Mesodermal cell (in vitro differentiated cells): ENCODE data around the gene SELENON.

Experiments used
- H3K27ac ChIP-seq: 2 replicates; pipeline ENCODE4 v1.7.0; 2013; ENCODE audit warnings: mild to moderate bottlenecking, low read depth, low read length, moderate library complexity; ENCODE audit not compliant: severe bottlenecking
- H3K36me3 ChIP-seq: 2 replicates; pipeline ENCODE4 v1.7.1; 2013; ENCODE audit warnings: mild to moderate bottlenecking, low read length, moderate library complexity; ENCODE audit not compliant: control insufficient read depth, insufficient read depth
- H3K4me1 ChIP-seq: one replicate; pipeline ENCODE4 v1.7.1; 2013; ENCODE audit warnings: mild to moderate bottlenecking, low read length; ENCODE audit not compliant: insufficient read depth, control insufficient read depth, poor library complexity, severe bottlenecking
- H3K4me3 ChIP-seq: 2 replicates; pipeline ENCODE4 v1.7.0; 2013; ENCODE audit warnings: low read length, control low read depth, mild to moderate bottlenecking; ENCODE audit not compliant: insufficient read depth, poor library complexity, severe bottlenecking; ENCODE audit errors: extremely low read depth
- H3K9me3 ChIP-seq: 2 replicates; pipeline ENCODE4 v1.7.1; 2013; ENCODE audit warnings: mild to moderate bottlenecking, low read length, moderate library complexity; ENCODE audit not compliant: control insufficient read depth
- WGBS, 2 experiments: methylation state at CpG; one replicate each; pipeline ENCODE4 v1.1.5; 2013; ENCODE audit warnings: missing lambda C conversion rate in 2 of 2; ENCODE audit not compliant: insufficient coverage in 2 of 2; 5-methylcytosine and 5-hydroxymethylcytosine counted together

Gene SELENON

DNA sequence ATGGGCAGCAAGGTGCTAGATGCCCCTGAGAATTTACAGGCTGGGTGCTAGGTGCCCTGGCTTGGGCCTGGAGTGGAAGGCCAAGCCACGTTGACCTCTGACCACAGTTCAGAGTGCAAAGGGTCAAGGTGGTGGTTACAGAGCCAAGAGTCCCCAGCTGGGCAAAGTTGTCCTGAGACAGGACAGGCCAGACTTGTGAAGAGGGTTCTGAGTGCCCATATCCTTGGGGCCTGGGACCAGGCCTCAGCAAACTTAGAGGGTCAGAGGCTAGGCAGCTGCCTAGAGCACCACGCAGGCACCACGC lies 18.9 kb upstream of the SELENON start:
- Histone ChIP-seq H3K36me3 (no peaks in the 10 kb centered on the region), H3K27ac (no peak overlapping the region), H3K4me1 (no peaks in the 10 kb centered on the region), H3K4me3 (no peak overlapping the region), H3K9me3 (no peaks in the 10 kb centered on the region)
- 87 to 100% methylated on average over 1 to 3 of the region's 3 CpGs for WGBS, 2 experiments

- no peaks in the 10 kb centered on the region for H3K9me3 ChIP-seq
- H3K36me3 ChIP-seq: no peaks in the 10 kb centered on the region
- WGBS, 2 experiments: 83 to 96% methylated on average over 12 to 14 of the region's 18 CpGs
- H3K27ac ChIP-seq: no peak overlapping the region
- no peak overlapping the region for H3K4me3 ChIP-seq
- peaks cover 2% of the 10 kb centered on the region for H3K4me1 ChIP-seq
Observed at GRCh38 chr1:25782608-25783201, 17.3 kb upstream of the SELENON start.

- Histone ChIP-seq H3K4me3 (no peak overlapping the region), H3K4me1 (peaks cover 2% of the 10 kb centered on the region), H3K36me3 (no peaks in the 10 kb centered on the region), H3K27ac (no peak overlapping the region), H3K9me3 (no peaks in the 10 kb centered on the region)
- 79 to 82% methylated on average over 7 of the region's 9 CpGs for WGBS, 2 experiments
Observed at GRCh38 chr1:25784575-25785051, 15.4 kb upstream of the SELENON start.

DNA sequence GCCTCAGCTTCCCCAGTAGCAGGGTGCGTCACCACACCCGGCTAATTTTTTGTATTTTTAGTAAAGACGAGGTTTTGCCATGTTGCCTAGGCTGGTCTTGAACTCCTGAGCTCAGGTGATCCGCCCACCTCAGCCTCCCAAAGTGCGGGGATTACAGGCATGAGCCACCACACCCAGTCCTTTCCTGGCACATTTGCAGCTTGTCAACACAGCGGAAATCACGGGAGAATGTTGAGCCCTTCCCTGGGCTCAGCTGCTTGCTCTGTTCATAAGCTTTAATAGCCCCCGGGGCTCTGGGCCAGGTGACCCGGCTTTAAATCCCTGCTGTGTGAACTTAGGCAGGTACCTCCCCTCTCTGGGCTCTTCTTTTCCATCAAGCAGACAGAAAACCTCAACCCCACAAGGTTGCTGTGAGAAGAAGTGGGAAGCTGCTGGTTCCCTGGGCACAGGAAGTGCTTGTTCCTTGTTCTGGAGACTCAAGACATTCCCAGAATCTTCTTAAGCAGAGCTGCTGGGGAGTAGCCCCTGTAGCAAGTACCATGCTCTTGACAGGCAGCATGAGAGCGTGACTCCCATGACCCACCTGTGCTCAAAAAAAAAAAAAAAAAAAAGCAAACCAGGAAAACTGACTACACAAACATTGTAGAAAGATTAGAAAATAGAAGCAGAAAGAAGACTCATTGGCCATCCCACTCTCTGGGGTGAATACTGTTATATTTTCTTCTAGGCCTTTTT lies 14.5 kb upstream of the SELENON start:
- Histone ChIP-seq H3K36me3 (no peaks in the 10 kb centered on the region), H3K4me3 (no peak overlapping the region), H3K9me3 (no peaks in the 10 kb centered on the region), H3K4me1 (peaks cover 2% of the 10 kb centered on the region), H3K27ac (no peak overlapping the region)
- 80 to 89% methylated on average over 7 of the region's 10 CpGs for WGBS, 2 experiments

- H3K27ac ChIP-seq: no peak overlapping the region
Observed at GRCh38 chr1:25786887-25787759, 12.9 kb upstream of the SELENON start.

GRCh38 chr1:25787760-25788166 lies 12.2 kb upstream of the SELENON start:
- H3K4me3 ChIP-seq: no peak overlapping the region
- WGBS, 2 experiments: 91 to 93% methylated on average over 5 of the region's 5 CpGs
- no peak overlapping the region for H3K27ac ChIP-seq
- H3K4me1 ChIP-seq: peaks cover 2% of the 10 kb centered on the region
- no peaks in the 10 kb centered on the region for H3K9me3 ChIP-seq
- H3K36me3 ChIP-seq: no peaks in the 10 kb centered on the region

More at GRCh38 chr1:25786887-25787759, 12.9 kb upstream of the SELENON start:
- H3K36me3 ChIP-seq: no peaks in the 10 kb centered on the region
- H3K4me1 ChIP-seq: peaks cover 2% of the 10 kb centered on the region
- 74 to 82% methylated on average over 6 to 7 of the region's 11 CpGs for WGBS, 2 experiments
- H3K9me3 ChIP-seq: no peaks in the 10 kb centered on the region
- no peak overlapping the region for H3K4me3 ChIP-seq

GRCh38 chr1:25790472-25790871 lies 9.5 kb upstream of the SELENON start:
- H3K9me3 ChIP-seq: no peaks in the 10 kb centered on the region
- peaks cover 7% of the 10 kb centered on the region for H3K4me1 ChIP-seq
- H3K4me3 ChIP-seq: no peak overlapping the region
- no peaks in the 10 kb centered on the region for H3K36me3 ChIP-seq
- 87 to 98% methylated on average over 6 of the region's 6 CpGs for WGBS, 2 experiments
- no peak overlapping the region for H3K27ac ChIP-seq

- H3K9me3 ChIP-seq: no peaks in the 10 kb centered on the region
- peaks cover 6% of the 10 kb centered on the region for H3K4me1 ChIP-seq
- no peaks in the 10 kb centered on the region for H3K36me3 ChIP-seq
- no peak overlapping the region for H3K27ac ChIP-seq
- no peak overlapping the region for H3K4me3 ChIP-seq
- 42 to 73% methylated on average over 1 to 2 of the region's 4 CpGs for WGBS, 2 experiments
Observed at GRCh38 chr1:25792115-25792514, 7.9 kb upstream of the SELENON start.

DNA sequence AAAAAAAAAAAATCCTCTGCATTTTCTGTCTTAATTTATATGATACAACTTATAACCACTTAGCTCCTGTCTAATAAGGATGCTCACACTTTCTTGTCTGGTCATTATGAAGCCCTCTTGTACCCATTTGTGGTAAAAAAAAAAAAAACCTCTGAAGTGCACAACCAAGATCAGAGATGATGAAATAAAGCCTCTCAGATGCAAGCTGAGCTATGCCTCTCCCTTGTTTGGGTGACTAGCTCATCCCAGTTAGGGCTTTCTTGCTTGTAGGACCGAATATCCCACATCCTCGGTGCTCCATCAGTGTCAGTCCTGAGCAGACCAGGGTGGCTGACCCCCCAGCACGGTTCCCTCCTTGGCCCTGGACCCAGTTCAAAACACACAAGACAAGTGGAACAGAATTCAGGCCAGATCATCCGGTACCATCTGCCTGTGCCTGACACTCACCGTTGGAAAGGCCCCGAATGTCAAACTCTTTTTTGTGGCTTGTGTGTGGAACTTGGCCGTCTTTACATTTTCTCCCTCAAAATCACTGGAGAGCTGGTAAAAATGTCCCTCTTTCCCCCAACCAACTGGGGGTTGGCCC lies 6.3 kb upstream of the SELENON start:
- 91 to 92% methylated on average over 7 of the region's 7 CpGs for WGBS, 2 experiments

DNA sequence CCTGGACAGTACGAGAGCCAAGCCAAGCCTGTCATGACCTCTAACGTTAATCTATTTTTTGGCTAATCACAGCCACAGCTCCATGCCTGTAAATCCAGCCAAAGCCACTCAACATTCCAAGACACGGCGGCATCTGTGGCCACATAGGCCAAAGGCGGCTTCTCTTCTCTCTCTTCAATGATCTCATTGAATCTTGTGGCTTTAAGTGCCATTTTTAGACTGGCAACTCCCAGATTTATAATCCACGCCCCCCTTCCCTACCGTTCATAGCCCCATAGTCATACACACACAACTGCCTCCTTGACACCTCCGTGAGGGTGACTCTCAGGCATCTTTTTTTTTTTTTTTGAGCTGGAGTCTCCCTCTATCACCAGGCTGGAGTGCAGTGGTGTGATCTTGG lies 5.7 kb upstream of the SELENON start:
- Histone ChIP-seq H3K9me3 (no peaks in the 10 kb centered on the region), H3K36me3 (no peaks in the 10 kb centered on the region), H3K4me3 (no peak overlapping the region), H3K4me1 (peaks cover 6% of the 10 kb centered on the region), H3K27ac (no peak overlapping the region)
- WGBS, 2 experiments: 92 to 95% methylated on average over 8 of the region's 8 CpGs

More for the DNA sequence above, 6.3 kb upstream of the SELENON start:
- H3K36me3 ChIP-seq: no peaks in the 10 kb centered on the region
- H3K4me1 ChIP-seq: peaks cover 4% of the 10 kb centered on the region
- no peak overlapping the region for H3K4me3 ChIP-seq
- no peaks in the 10 kb centered on the region for H3K9me3 ChIP-seq
- no peak overlapping the region for H3K27ac ChIP-seq
